ENCODE measurements around the gene ZCCHC7. TPM values are rescaled to one million over a fixed set of nuclear protein-coding genes. Genes with fewer than 3 reads are reported as not detected.

The ZCCHC7 gene
- total RNA-seq, 1 donor from 2014 or later = 20.4 TPM

- no peaks in the 10 kb centered on the region for H3K27me3 ChIP-seq (ENCODE audit: low read depth)
- no peak for DNase-seq
These were observed 5.9 kb downstream of the ZCCHC7 start for GRCh38 chr9:37126214-37126788.

GRCh38 chr9:37127018-37127417 lies 6.6 kb downstream of the ZCCHC7 start:
- no peak overlapping the region for H3K27ac ChIP-seq
- no peak for DNase-seq
- no peak overlapping the region for H3K4me3 ChIP-seq
- ATAC-seq = no peak
- H3K9me3 ChIP-seq = no peaks in the 10 kb centered on the region
- H3K4me1 ChIP-seq = peaks cover 7% of the 10 kb centered on the region
- intact Hi-C loops (cut with DNase I) = no loop called here
- H3K27me3 ChIP-seq (ENCODE audit: low read depth) = no peaks in the 10 kb centered on the region
- no peak for TF ChIP-seq CTCF (IDR thresholded peaks at IDR 0.05)
- H3K36me3 ChIP-seq = peaks cover 15% of the 10 kb centered on the region

More at GRCh38 chr9:37126214-37126788, 5.9 kb downstream of the ZCCHC7 start:
- Histone ChIP-seq H3K4me3 (no peak overlapping the region), H3K4me1 (peaks cover 14% of the 10 kb centered on the region), H3K9me3 (no peaks in the 10 kb centered on the region), H3K36me3 (peaks cover 15% of the 10 kb centered on the region), H3K27ac (no peak overlapping the region)
- intact Hi-C loops (cut with DNase I) = no loop called here
- no peak for ATAC-seq
- no peak for TF ChIP-seq CTCF (IDR thresholded peaks at IDR 0.05)

GRCh38 chr9:37128051-37128450 lies 7.7 kb downstream of the ZCCHC7 start:
- DNase-seq (no peak), ATAC-seq (no peak)
- intact Hi-C loops (cut with DNase I) = no loop called here
- H3K9me3 ChIP-seq = no peaks in the 10 kb centered on the region
- peaks cover 19% of the 10 kb centered on the region for H3K36me3 ChIP-seq
- H3K4me1 ChIP-seq = peaks cover 5% of the 10 kb centered on the region
- no peak for TF ChIP-seq CTCF (IDR thresholded peaks at IDR 0.05)
- H3K27ac ChIP-seq = no peak overlapping the region
- H3K4me3 ChIP-seq = no peak overlapping the region
- H3K27me3 ChIP-seq (ENCODE audit: low read depth) = no peaks in the 10 kb centered on the region

GRCh38 chr9:37134166-37134565 lies 13.8 kb downstream of the ZCCHC7 start:
- H3K36me3 ChIP-seq = peaks cover 4% of the 10 kb centered on the region
- no peak for ATAC-seq
- no peaks in the 10 kb centered on the region for H3K4me1 ChIP-seq
- intact Hi-C loops (cut with DNase I) = no loop called here
- TF ChIP-seq CTCF (IDR thresholded peaks at IDR 0.05) = no peak
- H3K9me3 ChIP-seq = no peaks in the 10 kb centered on the region
- no peak for DNase-seq
- no peaks in the 10 kb centered on the region for H3K27me3 ChIP-seq (ENCODE audit: low read depth)
- H3K4me3 ChIP-seq = no peak overlapping the region
- no peak overlapping the region for H3K27ac ChIP-seq

GRCh38 chr9:37141015-37141414 lies 20.6 kb downstream of the ZCCHC7 start:
- H3K36me3 ChIP-seq = no peaks in the 10 kb centered on the region
- no peak overlapping the region for H3K4me3 ChIP-seq
- no peak overlapping the region for H3K27ac ChIP-seq
- no peaks in the 10 kb centered on the region for H3K27me3 ChIP-seq (ENCODE audit: low read depth)
- H3K9me3 ChIP-seq = no peaks in the 10 kb centered on the region
- DNase-seq (no peak), ATAC-seq (no peak)
- TF ChIP-seq CTCF (IDR thresholded peaks at IDR 0.05) = no peak
- peaks cover 4% of the 10 kb centered on the region for H3K4me1 ChIP-seq
- intact Hi-C loops (cut with DNase I) = no loop called here

Measured in lower lobe of right lung (tissue), 2 donors.